Measurements from ENCODE around the gene MTARC1.

Gene MTARC1

DNA sequence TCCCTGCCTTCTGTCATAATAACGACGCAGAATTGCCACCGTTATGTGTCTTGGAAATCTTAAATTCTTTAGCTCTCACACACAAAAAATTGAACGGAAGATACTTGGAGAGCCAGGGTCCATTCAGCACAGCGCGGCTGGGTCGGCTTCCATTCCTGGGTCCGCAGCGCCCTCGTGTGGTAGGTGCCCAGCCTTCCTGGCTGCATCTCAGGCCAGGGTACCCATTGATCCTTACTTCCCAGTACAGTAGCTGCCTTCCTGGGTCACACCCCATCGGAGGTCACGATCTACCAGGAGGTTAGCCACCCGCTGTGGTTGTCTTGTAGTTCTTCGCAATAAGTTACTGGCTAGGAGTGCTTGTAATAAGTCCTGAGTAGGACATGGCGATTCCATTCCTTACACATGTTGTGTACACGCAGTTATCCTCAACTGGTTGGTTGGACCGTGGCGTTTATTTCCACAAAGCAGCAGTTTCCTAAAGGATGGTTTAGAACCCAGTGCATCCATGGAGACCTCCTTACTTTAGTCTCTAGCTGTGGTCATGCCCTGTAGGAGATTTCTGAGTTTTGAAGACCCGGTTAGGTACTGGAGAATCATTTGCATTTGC, 9.9 kb upstream of the MTARC1 start:
- no peaks in the 10 kb centered on the region for H4K20me1 ChIP-seq (ENCODE audit: insufficient read depth)
- TF ChIP-seq, protein P1, sequence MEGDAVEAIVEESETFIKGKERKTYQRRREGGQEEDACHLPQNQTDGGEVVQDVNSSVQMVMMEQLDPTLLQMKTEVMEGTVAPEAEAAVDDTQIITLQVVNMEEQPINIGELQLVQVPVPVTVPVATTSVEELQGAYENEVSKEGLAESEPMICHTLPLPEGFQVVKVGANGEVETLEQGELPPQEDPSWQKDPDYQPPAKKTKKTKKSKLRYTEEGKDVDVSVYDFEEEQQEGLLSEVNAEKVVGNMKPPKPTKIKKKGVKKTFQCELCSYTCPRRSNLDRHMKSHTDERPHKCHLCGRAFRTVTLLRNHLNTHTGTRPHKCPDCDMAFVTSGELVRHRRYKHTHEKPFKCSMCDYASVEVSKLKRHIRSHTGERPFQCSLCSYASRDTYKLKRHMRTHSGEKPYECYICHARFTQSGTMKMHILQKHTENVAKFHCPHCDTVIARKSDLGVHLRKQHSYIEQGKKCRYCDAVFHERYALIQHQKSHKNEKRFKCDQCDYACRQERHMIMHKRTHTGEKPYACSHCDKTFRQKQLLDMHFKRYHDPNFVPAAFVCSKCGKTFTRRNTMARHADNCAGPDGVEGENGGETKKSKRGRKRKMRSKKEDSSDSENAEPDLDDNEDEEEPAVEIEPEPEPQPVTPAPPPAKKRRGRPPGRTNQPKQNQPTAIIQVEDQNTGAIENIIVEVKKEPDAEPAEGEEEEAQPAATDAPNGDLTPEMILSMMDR (conservative IDR thresholded peaks at IDR 0.05; ENCODE audit: low read depth, low read length) = peak; percentile 97
- H2AFZ ChIP-seq (ENCODE audit: low read depth) = peak overlapping the region; percentile 19; the same call in 1 of the 2 replicates
- H3K27ac ChIP-seq = no peak overlapping the region
- H3K9ac ChIP-seq = no peak overlapping the region
- H3K27me3 ChIP-seq (ENCODE audit: insufficient read depth, low read depth) = no peaks in the 10 kb centered on the region
- peak overlapping the region; percentile 5; the same call in 1 of the 2 replicates for H3K4me2 ChIP-seq
- no peaks in the 10 kb centered on the region for H3K36me3 ChIP-seq (ENCODE audit: insufficient read depth)
- H3K4me1 ChIP-seq (ENCODE audit: low read depth, poor library complexity, severe bottlenecking) = no peaks in the 10 kb centered on the region
- H3K4me3 ChIP-seq (IDR thresholded peaks at IDR 0.05; ENCODE audit: insufficient read depth, low read depth, low read length) = no peak overlapping the region
- H3K79me2 ChIP-seq (ENCODE audit: insufficient read depth, low read depth) = no peaks in the 10 kb centered on the region

DNA sequence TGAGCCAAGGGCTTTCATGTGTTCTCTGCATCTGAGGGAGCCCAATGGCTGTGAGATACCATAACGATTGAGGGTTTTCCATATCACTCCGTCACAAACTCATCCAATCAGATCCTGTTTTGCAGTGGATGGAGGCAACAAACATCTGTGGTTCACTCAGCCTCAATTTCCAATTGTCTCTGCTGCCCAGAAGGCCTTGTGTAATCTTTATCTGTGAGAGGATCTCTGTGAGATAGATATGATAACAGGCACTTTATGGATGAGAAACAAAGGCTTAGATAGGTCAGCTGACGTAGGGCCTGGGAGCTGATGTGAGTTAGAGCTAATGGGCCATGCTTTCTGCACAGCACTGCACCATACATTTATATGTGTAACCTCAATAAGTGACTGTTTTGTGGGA, 3.3 kb upstream of the MTARC1 start:
- no peaks in the 10 kb centered on the region for H3K79me2 ChIP-seq (ENCODE audit: insufficient read depth, low read depth)
- no peaks in the 10 kb centered on the region for H3K27me3 ChIP-seq (ENCODE audit: insufficient read depth, low read depth)
- H3K4me3 ChIP-seq (IDR thresholded peaks at IDR 0.05; ENCODE audit: insufficient read depth, low read depth, low read length) = no peak overlapping the region
- H2AFZ ChIP-seq (ENCODE audit: low read depth) = no peak overlapping the region
- TF ChIP-seq, protein P1 (conservative IDR thresholded peaks at IDR 0.05; ENCODE audit: low read depth, low read length) = no peak
- H3K4me1 ChIP-seq (ENCODE audit: low read depth, poor library complexity, severe bottlenecking) = no peaks in the 10 kb centered on the region
- H3K36me3 ChIP-seq (ENCODE audit: insufficient read depth) = no peaks in the 10 kb centered on the region
- no peaks in the 10 kb centered on the region for H4K20me1 ChIP-seq (ENCODE audit: insufficient read depth)
- H3K9ac ChIP-seq = no peak overlapping the region
- no peak overlapping the region for H3K4me2 ChIP-seq
- H3K27ac ChIP-seq = no peak overlapping the region

DNA sequence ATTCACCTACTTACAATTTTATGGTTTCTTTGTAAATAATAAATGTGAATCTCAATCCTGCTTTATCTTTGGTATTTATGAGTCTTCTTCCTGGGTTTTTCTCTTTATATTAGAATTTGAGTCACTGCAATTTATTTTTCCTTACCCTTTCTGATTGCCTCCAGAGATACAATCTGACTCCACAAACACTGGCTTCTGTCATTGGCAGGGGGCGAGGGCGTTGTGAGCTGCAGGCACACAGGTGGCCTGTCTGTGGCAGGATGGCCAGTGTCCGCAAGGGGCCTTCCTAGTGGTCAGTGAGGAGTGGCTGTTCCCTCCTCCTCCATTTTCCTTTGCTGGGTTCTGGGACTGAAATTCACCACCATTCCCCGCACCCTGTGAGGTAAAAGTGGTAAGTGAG, 2.0 kb upstream of the MTARC1 start:
- Histone ChIP-seq H4K20me1 (ENCODE audit: insufficient read depth) (no peaks in the 10 kb centered on the region), H3K27ac (no peak overlapping the region), H2AFZ (ENCODE audit: low read depth) (no peak overlapping the region)

DNA sequence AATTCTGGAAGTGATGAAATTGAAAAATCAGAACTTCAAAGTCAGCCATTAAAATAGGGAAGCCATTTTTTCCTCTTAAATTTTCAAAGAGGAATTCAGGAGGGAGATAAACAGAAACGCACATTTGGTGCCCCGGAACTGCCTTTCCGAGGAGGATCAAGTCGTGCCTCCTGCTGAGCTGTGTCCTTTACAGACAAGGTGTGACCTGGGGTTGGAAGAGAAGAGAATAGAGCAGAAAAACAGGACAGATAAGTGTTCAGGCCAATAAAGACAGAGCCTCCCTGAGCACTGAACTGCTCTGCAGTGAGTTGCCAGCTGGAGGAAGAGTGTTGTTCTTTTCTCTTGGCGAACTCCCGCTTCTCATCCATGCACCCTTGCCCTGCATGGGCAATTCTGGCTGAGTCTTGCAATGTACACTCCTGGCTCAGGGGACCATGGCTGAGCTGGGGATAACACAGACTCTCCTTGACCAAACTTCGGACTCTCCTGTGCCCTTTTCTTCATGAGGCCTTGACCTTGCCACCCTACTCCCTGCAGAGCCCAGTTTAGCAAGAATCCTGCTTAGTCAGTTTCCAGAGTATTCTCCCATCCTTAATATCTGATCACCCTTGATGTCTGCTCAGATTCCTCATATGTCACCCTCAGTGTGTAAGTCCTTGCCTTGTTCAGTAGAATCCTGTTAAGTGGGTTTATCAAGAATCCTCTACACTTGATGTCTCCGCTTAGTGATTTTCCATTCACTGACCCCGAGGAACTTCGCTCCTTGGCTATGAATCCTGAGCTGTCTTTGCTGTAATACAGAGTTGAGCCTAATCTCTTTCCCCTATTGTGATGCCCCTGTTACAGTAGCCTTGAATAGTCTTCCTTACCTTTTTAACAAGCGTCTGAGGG, 1.3 kb upstream of the MTARC1 start:
- no peaks in the 10 kb centered on the region for H3K27me3 ChIP-seq (ENCODE audit: insufficient read depth, low read depth)
- no peak overlapping the region for H3K27ac ChIP-seq
- H3K79me2 ChIP-seq (ENCODE audit: insufficient read depth, low read depth) = no peaks in the 10 kb centered on the region
- no peak overlapping the region for H2AFZ ChIP-seq (ENCODE audit: low read depth)
- no peaks in the 10 kb centered on the region for H3K36me3 ChIP-seq (ENCODE audit: insufficient read depth)
- TF ChIP-seq, protein P1 (conservative IDR thresholded peaks at IDR 0.05; ENCODE audit: low read depth, low read length) = no peak
- H3K4me1 ChIP-seq (ENCODE audit: low read depth, poor library complexity, severe bottlenecking) = no peaks in the 10 kb centered on the region
- H4K20me1 ChIP-seq (ENCODE audit: insufficient read depth) = no peaks in the 10 kb centered on the region
- H3K9ac ChIP-seq = no peak overlapping the region
- H3K4me2 ChIP-seq = no peak overlapping the region
- H3K4me3 ChIP-seq (IDR thresholded peaks at IDR 0.05; ENCODE audit: insufficient read depth, low read depth, low read length) = no peak overlapping the region

More for the DNA sequence above, 2.0 kb upstream of the MTARC1 start:
- no peak overlapping the region for H3K4me3 ChIP-seq (IDR thresholded peaks at IDR 0.05; ENCODE audit: insufficient read depth, low read depth, low read length)
- no peaks in the 10 kb centered on the region for H3K27me3 ChIP-seq (ENCODE audit: insufficient read depth, low read depth)
- H3K4me1 ChIP-seq (ENCODE audit: low read depth, poor library complexity, severe bottlenecking) = no peaks in the 10 kb centered on the region
- no peak overlapping the region for H3K9ac ChIP-seq
- H3K79me2 ChIP-seq (ENCODE audit: insufficient read depth, low read depth) = no peaks in the 10 kb centered on the region
- TF ChIP-seq, protein P1 (conservative IDR thresholded peaks at IDR 0.05; ENCODE audit: low read depth, low read length) = no peak
- no peak overlapping the region for H3K4me2 ChIP-seq
- H3K36me3 ChIP-seq (ENCODE audit: insufficient read depth) = no peaks in the 10 kb centered on the region
